ENCODE measurements around the gene CACNA1H. TPM values are rescaled to one million over a fixed set of nuclear protein-coding genes. Genes with fewer than 3 reads are reported as not detected.

Gene CACNA1H
- total and polyA plus RNA-seq, 2 of the 8 experiments (the other 6 are each of a cell fraction or from before 2014, with no cell fraction given), result 14.0 to 28.7 TPM

- Histone ChIP-seq H3K27me3 (replicated peaks in 1 of 4; ENCODE audit: control insufficient read depth in 3 of 4, extremely low read depth in 1 of 4, insufficient read depth in 3 of 4, low read length in 3 of 4) (no peaks in the 10 kb centered on the region), H3K23ac (ENCODE audit: insufficient read length) (no peak overlapping the region), H2BK12ac (ENCODE audit: low read depth, low read length) (no peak overlapping the region), H3K23me2 (ENCODE audit: low read depth, low read length) (no peaks in the 10 kb centered on the region), H3K79me2 (ENCODE audit: control insufficient read depth in 1 of 2, insufficient read depth in 2 of 2, low read length in 2 of 2) (no peaks in the 10 kb centered on the region), H4K8ac (ENCODE audit: extremely low read depth, insufficient read depth, low read length) (no peak overlapping the region), H3K4ac (replicated peaks; ENCODE audit: insufficient read length, low read depth, low read length) (no peak overlapping the region), H3K18ac (ENCODE audit: extremely low read depth, low read length) (no peak overlapping the region), H2BK120ac (replicated peaks; ENCODE audit: low read depth, low read length) (no peak overlapping the region), H3K27ac (ENCODE audit: low read depth, low read length) (no peak overlapping the region), H3K9ac (replicated peaks in 1 of 4; ENCODE audit: extremely low read depth in 1 of 4, low read depth in 3 of 4, low read length in 3 of 4) (no peak overlapping the region), H2BK20ac (ENCODE audit: low read length) (no peak overlapping the region), H3K56ac (replicated peaks; ENCODE audit: insufficient read length, low read depth, low read length) (no peak overlapping the region), H3K14ac (ENCODE audit: insufficient read length) (no peak overlapping the region), H4K20me1 (replicated peaks in 1 of 2; ENCODE audit: control insufficient read depth in 1 of 2, insufficient read depth in 2 of 2, low read length in 2 of 2) (peaks cover 0 to 6% of the 10 kb centered on the region in 2 experiments), H4K91ac (replicated peaks; ENCODE audit: insufficient read length, low read length) (no peak overlapping the region), H3K4me3 (ENCODE audit: extremely low read depth in 1 of 4, insufficient read depth in 2 of 4, low read depth in 3 of 4, low read length in 4 of 4) (no peak overlapping the region), H2AFZ (ENCODE audit: low read length) (no peak overlapping the region), H3K79me1 (ENCODE audit: low read depth, low read length) (no peaks in the 10 kb centered on the region), H3K4me1 (replicated peaks in 1 of 4; ENCODE audit: control insufficient read depth in 3 of 4, insufficient read depth in 4 of 4, low read length in 3 of 4) (no peaks in the 10 kb centered on the region), H3K36me3 (ENCODE audit: control insufficient read depth in 2 of 4, insufficient read depth in 4 of 4, low read length in 3 of 4) (peaks cover 2 to 60% (median 9%) of the 10 kb centered on the region in 4 experiments; a peak in 6 of 8 replicates), H2AK5ac (ENCODE audit: low read depth, low read length) (no peak overlapping the region), H3K9me3 (ENCODE audit: insufficient read depth in 2 of 2, low read depth in 1 of 2, low read length in 1 of 2) (no peaks in the 10 kb centered on the region), H2BK5ac (ENCODE audit: low read depth, low read length) (no peak overlapping the region), H2BK15ac (ENCODE audit: low read length) (no peak overlapping the region), H3K4me2 (ENCODE audit: insufficient read depth in 1 of 2, low read depth in 2 of 2, low read length in 2 of 2) (no peak overlapping the region), H4K5ac (ENCODE audit: insufficient read length, low read depth, low read length) (no peak overlapping the region)
- FAIRE-seq (no peak), DNase-seq (ENCODE audit: low read depth in 1 of 2, low spot score in 2 of 2) (no peak)
- TF ChIP-seq TAF7 (optimal IDR thresholded peaks at IDR 0.05; ENCODE audit: borderline replicate concordance, low read depth, low read length) (no peak), BRCA1 (IDR thresholded peaks at IDR 0.05; ENCODE audit: low read depth, low read length) (no peak), KDM1A (IDR thresholded peaks at IDR 0.05; ENCODE audit: borderline replicate concordance, low read length) (no peak), RBBP5 (IDR thresholded peaks at IDR 0.05; ENCODE audit: borderline replicate concordance, low read depth, low read length) (no peak), SP2 (IDR thresholded peaks at IDR 0.05; ENCODE audit: low read length) (no peak), ASH2L (IDR thresholded peaks at IDR 0.05; ENCODE audit: low read length) (no peak), BACH1 (IDR thresholded peaks at IDR 0.05; ENCODE audit: low read length) (no peak), CHD1 (IDR thresholded peaks at IDR 0.05; ENCODE audit: low read depth, low read length) (no peak), SIRT6 (IDR thresholded peaks at IDR 0.05; ENCODE audit: low read length) (no peak), EP300 (IDR thresholded peaks at IDR 0.05; ENCODE audit: borderline replicate concordance in 1 of 2, low read depth in 2 of 2, low read length in 2 of 2) (no peak)
- CTCF ChIA-PET (ENCODE audit: partially characterized antibody), result no interaction called here
- 98% methylated on average over 22 of the region's 24 CpGs; no CpG with 5 or more reads in 1 of the 2 experiments for WGBS, 2 experiments (ENCODE audit: extremely low coverage in 1 of 2, insufficient coverage in 1 of 2, insufficient read length in 1 of 2, insufficient replicate concordance in 2 of 2, low coverage in 1 of 2, low lambda C conversion rate in 2 of 2, missing lambda C conversion rate in 1 of 2)
- POLR2A ChIA-PET (ENCODE audit: partially characterized antibody), result no interaction called here
Observed at GRCh38 chr16:1217526-1217925, 64.6 kb downstream of the CACNA1H start.
